Lower leg skin (tissue), 3 donors: ENCODE measurements around the gene KRTAP10-6.

Experiments used
- CTCF ChIP-seq, 3 donors: fragments of 450-650 bp; IDR thresholded peaks; one replicate each; pipeline ENCODE4 v1.5.1; 2016; ENCODE audit warnings: antibody characterized with exemption in 3 of 3, mild to moderate bottlenecking in 3 of 3, moderate library complexity in 2 of 3
- POLR2A ChIP-seq, 2 donors: fragments of 450-650 bp; IDR thresholded peaks; one replicate each; pipeline ENCODE4 v1.6.1; 2016 to 2017; ENCODE audit warnings: antibody characterized with exemption in 2 of 2, mild to moderate bottlenecking in 1 of 2, moderate library complexity in 1 of 2

DNA sequence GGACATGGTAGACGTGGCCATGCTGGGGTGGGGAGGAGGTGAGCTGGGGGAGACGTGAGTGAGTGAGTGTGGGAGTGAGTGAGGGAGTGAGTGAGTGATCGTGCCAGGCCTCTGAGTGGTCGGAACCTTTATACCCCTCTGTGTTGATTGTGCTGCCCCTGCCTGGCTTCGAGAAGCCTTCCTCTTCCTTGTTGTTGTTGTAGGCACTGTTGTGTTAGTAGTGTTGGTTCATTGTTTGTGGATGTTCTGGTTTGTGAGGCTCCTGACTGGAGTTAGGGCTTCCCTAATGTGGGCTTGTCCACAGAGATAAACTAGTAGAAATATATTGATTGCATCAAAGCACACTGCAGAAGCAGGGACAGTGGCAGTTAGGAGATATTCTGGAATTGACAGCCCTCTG is 33.6 kb downstream of the KRTAP10-6 start, which contains the start of gene KRTAP10-3:
- no peak for TF ChIP-seq POLR2A (IDR thresholded peaks at IDR 0.05)
- TF ChIP-seq CTCF (IDR thresholded peaks at IDR 0.05): no peak
